ENCODE measurements around the gene HEXIM2. TPM values are rescaled to one million over a fixed set of nuclear protein-coding genes. Genes with fewer than 3 reads are reported as not detected.

The HEXIM2 gene
- total RNA-seq, 1 donor from 2014 or later, result 3.3 TPM

GRCh38 chr17:45138911-45139532, 22.7 kb upstream of the HEXIM2 start:
- DNase-seq (ENCODE audit: low spot score), result no peak
- intact Hi-C loops (cut with DNase I), result no loop called here

DNA sequence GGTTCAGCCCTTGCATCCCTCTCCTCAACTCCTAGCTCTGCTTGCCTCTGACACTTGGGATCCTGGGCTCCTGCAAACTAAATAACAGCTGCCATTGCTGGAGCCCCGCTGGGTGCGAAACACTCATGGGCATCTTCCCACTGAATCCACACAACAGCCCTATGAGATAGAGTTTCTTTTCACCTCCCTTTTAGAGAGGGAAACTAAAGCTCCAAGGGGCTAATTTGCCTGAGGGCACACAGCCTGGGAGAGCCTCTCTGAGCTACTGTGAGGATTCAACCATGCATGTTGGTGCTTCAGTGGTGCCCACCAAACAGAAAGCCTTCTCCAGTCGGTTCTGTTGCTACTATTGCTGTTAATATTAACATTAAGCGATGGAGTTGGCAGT, 22.1 kb upstream of the HEXIM2 start:
- no peak for DNase-seq (ENCODE audit: low spot score)
- intact Hi-C loops (cut with DNase I), result no loop called here

- no peak for DNase-seq (ENCODE audit: low spot score)
- intact Hi-C loops (cut with DNase I), result no loop called here
Observed at GRCh38 chr17:45143094-45143670, 18.5 kb upstream of the HEXIM2 start.

DNA sequence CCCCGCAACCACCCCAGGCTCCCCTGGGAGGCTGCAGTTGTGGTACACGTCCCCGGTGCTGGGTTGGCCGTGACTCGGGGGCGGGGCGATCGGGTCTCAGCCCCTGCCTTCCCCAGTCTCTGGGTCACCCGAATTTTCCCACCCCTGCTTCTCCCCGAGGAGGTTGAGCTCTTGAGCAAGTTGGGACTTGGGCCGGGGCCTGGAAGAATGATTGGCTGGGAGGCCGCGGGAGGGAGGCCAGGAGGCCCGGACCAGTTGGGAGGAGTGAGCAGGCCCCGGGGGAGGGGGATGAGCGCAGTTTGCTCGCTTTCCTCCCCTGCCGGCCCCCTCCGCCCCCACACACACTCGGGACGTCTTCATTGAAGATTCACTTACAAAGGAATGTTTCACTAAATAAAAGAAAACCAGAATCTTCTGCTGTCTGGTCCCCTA, 17.9 kb upstream of the HEXIM2 start:
- intact Hi-C loops (cut with DNase I), result no loop called here

DNA sequence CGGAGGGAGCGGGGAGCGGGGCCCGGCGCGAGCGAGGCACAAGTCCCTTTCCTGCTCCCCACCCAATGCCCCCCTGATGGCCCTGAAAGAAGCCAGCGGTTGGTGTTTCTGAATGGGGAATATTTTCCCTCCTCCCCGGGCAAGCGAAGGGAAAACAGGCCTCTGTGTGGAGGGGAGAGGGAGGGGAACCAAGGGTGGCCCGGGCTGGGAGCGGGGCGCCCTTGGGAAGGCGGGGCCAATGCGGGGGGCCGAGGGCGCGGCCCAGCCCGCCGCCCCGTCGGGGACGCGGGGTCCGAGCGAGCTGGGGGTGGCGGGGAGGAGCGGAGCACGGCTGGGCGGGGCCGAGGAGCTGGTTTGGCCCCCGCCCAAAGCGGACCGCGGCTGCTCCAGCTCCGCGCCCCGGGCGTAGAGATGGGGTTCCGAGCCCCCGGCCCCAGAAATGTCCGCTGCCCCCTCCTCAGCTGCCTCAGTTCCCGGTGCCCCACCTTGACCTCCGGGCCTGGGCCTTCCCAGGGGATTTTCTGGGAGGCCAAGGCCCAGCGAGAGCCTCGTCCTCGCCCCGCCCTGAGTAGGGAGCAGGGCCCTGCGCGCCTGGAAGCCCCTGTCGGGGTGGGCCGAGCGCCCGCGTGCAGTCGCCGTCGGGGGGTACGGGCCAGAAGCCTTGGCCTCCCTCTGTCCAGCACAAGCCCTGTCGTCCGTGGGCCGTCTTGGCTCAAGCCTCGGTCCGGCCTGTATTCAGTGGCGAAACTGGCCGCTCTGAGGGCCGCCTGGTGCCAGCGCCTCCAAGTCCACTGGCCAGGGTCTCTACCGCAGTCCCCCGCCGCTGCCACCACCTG, 17.3 kb upstream of the HEXIM2 start:
- intact Hi-C loops (cut with DNase I), result no loop called here
- peak; percentile 77 for DNase-seq (ENCODE audit: low spot score)

More for the DNA sequence above, 17.9 kb upstream of the HEXIM2 start:
- peak; percentile 85 for DNase-seq (ENCODE audit: low spot score)

DNA sequence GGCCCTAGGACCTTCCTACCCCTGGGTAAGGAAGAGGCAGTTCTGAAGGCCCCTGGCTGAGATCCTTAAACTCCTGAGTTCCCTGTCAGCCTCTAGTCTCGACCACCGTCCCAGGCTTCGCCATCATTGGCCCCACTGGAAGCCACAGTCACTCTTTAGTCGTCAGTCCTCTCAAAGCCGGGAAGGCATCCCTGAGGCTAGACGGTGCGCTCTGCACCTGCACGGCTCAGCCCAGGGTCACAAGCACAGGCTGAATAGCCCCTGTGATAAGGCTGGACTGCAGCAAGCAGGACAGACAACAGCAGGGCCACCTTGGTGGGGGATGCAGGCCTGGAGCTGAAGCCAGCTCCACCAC, 16.7 kb upstream of the HEXIM2 start:
- DNase-seq (ENCODE audit: low spot score), result peak; percentile 70
- intact Hi-C loops (cut with DNase I), result no loop called here

DNA sequence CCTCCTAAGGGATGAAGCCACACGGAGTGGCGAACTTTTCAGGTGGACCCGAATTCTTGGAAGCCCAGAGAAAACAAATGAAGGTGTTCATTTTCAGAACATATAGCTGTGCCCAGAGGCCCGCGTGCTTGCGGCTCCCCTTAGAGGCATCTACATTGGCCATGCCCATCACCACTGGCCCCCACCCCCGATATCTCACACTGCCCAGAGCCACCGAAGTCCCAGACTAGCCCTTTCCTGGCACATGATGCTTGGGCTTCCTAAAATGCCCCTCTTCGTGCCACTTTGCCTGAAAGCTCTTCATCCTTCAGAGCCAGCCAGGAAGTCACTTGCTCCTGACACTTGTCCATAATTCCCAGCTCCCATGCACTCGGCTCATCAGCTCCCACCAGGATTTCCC, 15.5 kb upstream of the HEXIM2 start:
- intact Hi-C loops (cut with DNase I), result no loop called here
- peak; percentile 71 for DNase-seq (ENCODE audit: low spot score)

DNA sequence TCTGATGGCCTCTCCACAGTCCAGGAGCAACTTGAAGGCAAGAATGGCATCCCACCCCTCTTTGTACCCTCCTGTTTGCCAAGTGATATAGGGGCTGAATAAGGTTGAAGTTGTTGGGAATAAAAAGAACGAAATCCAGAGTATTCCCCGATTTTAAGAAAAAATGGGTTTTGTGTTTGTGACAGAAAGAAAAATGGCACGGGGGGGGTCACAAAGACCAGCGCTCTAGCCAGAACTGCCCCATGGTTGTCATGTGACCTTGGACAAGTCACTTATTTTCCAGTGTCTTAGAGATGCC, 15.1 kb upstream of the HEXIM2 start:
- intact Hi-C loops (cut with DNase I), result no loop called here
- no peak for DNase-seq (ENCODE audit: low spot score)

- intact Hi-C loops (cut with DNase I), result no loop called here
- DNase-seq (ENCODE audit: low spot score), result peak; percentile 75
Observed at GRCh38 chr17:45146890-45147580, 14.6 kb upstream of the HEXIM2 start.

DNA sequence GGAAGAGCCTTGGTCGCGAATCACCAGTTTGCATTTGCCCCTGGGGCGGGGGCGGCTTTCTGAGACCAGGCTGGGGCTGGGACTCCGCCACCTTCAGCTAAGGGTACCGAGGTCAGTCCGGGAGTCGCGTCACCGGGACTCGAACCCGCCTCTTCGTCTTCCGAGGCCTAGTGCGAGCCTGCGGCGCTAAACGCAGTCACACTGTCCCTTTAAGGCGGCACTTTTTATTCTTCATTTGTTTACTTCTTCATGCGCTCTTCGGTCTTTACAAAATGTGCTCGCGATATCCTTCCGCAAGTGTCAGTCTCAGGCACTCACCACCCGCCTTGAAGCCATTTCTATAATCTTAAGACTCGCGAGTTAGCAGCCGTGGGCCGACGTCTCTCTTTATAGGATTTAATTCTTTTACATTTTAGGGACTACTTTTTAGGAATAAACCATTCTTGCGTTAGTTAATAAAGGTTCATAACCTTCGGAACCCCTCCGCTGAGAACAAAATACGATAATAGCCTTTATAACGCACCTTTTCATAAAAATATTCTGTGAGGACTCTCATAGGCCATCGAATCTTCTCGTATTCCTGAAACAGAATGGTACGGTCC, 14.0 kb upstream of the HEXIM2 start:
- peak; percentile 89 for DNase-seq (ENCODE audit: low spot score)
- intact Hi-C loops (cut with DNase I), result loop anchor here (1.0 kb wide), 1 partner anchor 14 kb away; the partner anchor contains the start of gene HEXIM2

- intact Hi-C loops (cut with DNase I), result loop anchor here (1.0 kb wide), 1 partner anchor 13 kb away; the partner anchor contains the start of gene HEXIM2
Observed at GRCh38 chr17:45148183-45149036, 13.3 kb upstream of the HEXIM2 start, which contains the start of gene HEXIM1. Gene HEXIM1 (plus strand): TSS chr17:45148475. CDS start chr17:45149191, 716 bp downstream.

DNA sequence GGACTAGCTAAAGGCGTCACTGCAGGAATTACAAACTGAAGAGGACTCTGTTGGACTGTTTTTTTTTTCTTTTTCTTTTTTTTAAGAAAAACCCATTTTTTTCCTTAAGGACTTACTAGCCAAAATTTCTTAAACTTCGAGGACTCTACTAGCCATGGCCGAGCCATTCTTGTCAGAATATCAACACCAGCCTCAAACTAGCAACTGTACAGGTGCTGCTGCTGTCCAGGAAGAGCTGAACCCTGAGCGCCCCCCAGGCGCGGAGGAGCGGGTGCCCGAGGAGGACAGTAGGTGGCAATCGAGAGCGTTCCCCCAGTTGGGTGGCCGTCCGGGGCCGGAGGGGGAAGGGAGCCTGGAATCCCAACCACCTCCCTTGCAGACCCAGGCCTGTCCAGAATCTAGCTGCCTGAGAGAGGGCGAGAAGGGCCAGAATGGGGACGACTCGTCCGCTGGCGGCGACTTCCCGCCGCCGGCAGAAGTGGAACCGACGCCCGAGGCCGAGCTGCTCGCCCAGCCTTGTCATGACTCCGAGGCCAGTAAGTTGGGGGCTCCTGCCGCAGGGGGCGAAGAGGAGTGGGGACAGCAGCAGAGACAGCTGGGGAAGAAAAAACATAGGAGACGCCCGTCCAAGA, 12.5 kb upstream of the HEXIM2 start:
- peak; percentile 93 for DNase-seq (ENCODE audit: low spot score)
- intact Hi-C loops (cut with DNase I), result no loop called here

More at GRCh38 chr17:45148183-45149036, 13.3 kb upstream of the HEXIM2 start, which contains the start of gene HEXIM1:
- DNase-seq (ENCODE audit: low spot score), result peak; percentile 100

GRCh38 chr17:45149669-45150664, 11.7 kb upstream of the HEXIM2 start:
- intact Hi-C loops (cut with DNase I), result no loop called here
- peak; percentile 84 for DNase-seq (ENCODE audit: low spot score)

DNA sequence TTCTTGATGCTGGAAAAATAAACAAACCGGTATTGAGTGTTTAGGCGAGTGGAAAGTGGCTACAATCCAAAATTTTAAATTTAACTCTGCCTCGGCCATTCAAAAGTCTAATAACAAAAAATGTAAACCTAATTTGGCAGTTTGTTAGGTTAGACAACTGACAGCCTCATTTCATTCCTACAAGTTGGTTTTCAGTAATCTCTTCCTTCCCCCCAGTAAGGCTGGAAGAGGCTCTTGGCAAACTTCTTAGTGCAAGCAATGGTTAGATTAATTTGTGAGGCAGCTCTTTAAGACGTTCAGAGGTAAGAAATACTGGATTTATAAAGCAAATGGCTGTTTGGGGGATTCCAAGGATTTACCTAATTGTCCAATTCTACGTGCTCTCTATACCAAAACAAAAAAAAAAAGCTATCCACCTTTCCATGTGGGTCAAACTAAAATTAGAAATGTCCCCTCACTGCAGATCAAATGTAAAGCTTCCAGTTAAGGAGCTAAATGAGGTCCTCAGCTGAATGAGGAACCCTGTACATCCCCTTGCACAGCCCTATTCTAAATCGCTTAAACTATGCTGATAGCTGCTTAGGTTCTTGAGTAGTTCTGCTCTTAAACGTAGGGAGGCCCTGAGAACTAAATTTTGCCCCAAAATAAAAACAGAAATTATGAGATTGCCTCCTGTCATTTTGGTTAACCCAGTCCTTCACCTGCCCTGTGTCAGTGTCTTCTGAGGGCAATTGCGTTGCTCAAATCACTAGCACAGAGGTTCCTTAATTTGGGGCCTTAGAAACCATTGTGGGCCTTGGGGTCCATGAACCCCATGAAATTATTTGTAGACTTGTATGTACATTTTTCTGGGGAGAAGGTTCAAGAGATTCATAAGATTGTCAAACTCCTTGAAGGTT, 10.5 kb upstream of the HEXIM2 start:
- no peak for DNase-seq (ENCODE audit: low spot score)
- intact Hi-C loops (cut with DNase I), result no loop called here

DNA sequence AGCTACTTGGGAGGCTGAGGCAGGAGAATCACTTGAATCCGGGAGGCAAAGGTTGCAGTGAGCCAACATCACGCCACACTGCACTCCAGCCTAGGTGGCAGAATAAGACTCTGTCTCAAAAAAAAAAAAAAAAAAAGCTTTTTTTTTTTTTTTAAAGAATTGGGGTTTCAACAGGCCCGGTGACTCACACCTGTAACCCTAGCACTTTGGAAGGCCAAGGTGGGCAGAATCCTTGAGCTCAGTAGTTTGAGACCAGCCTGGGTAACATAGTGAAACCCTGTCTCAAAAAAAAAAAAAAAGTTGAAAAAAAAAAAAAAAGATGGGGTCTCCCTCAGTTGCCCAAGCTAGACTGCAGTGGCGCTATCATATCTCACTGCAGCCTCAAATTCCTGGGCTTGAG, 6.6 kb upstream of the HEXIM2 start:
- intact Hi-C loops (cut with DNase I), result no loop called here
- no peak for DNase-seq (ENCODE audit: low spot score)

DNA sequence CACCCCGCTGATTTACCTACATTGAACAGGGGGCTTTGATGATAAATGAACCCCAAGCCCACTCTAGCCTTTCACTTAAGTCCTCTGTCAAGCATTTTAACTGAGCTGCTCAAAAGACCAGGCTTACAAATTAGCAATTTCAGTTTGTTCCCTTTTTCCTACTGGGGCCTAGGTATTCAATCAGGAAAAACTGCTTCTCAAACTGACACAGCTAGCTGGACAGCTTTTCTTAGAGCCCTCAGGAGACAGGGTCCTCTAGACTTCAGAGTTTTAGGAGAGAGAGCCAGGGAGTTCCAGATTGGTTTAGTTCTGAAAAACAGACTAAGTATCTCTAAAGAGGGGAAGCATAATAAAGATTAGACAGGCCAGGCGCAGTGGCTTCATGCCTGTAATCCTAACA, 6.2 kb upstream of the HEXIM2 start:
- intact Hi-C loops (cut with DNase I), result no loop called here

More for the DNA sequence above, 6.2 kb upstream of the HEXIM2 start:
- no peak for DNase-seq (ENCODE audit: low spot score)
